IPS DF 6.9 (cell line): Measurements from ENCODE around the gene GRIK4.

ENCODE experiments used
- DNase-seq: peaks from one replicate; pipeline ENCODE4 v3.0.0-alpha.2; 2013; ENCODE audit warnings: low read depth, low spot score
- H3K27ac ChIP-seq: one replicate; pipeline ENCODE4 v1.5.1; 2013; ENCODE audit warnings: low read length, control low read depth
- H3K27me3 ChIP-seq: 2 replicates; pipeline ENCODE4 v1.6.1; 2013; ENCODE audit warnings: mild to moderate bottlenecking, low read length; ENCODE audit not compliant: control insufficient read depth, insufficient read depth
- H3K36me3 ChIP-seq: 2 replicates; pipeline ENCODE4 v1.6.1; 2013; ENCODE audit warnings: low read length; ENCODE audit not compliant: control insufficient read depth, insufficient read depth
- H3K4me1 ChIP-seq: 2 replicates; pipeline ENCODE4 v1.6.1; 2013; ENCODE audit warnings: low read length; ENCODE audit not compliant: control insufficient read depth, insufficient read depth
- H3K4me3 ChIP-seq: 2 replicates; pipeline ENCODE4 v1.5.1; 2013; ENCODE audit warnings: mild to moderate bottlenecking, low read length
- H3K9me3 ChIP-seq: 2 replicates; pipeline ENCODE4 v1.6.1; 2013; ENCODE audit warnings: low read length, inconsistent platforms; ENCODE audit not compliant: control insufficient read depth, insufficient read depth
- WGBS: extraction: QIAGEN DNeasy Blood & Tissue Kit; methylation state at CpG from one replicate; pipeline ENCODE4 v1.1.7; 2013; ENCODE audit warnings: mixed read lengths, missing lambda C conversion rate; ENCODE audit not compliant: insufficient read length, insufficient coverage; 5-methylcytosine and 5-hydroxymethylcytosine counted together

GRIK4 gene

GRCh38 chr11:120936356-120936755 is 424.8 kb downstream of the GRIK4 start:
- Histone ChIP-seq H3K27me3 (no peaks in the 10 kb centered on the region), H3K4me1 (no peaks in the 10 kb centered on the region), H3K36me3 (no peaks in the 10 kb centered on the region), H3K27ac (no peak overlapping the region), H3K9me3 (no peaks in the 10 kb centered on the region), H3K4me3 (no peak overlapping the region)
- WGBS = no CpG with 5 or more reads among the region's 3 CpGs
- DNase-seq = no peak

- DNase-seq = no peak
- no CpG with 5 or more reads among the region's 5 CpGs for WGBS
Observed at GRCh38 chr11:120937501-120937900, 426.0 kb downstream of the GRIK4 start.

GRCh38 chr11:120938260-120938659 is 426.7 kb downstream of the GRIK4 start:
- Histone ChIP-seq H3K4me3 (no peak overlapping the region), H3K4me1 (no peaks in the 10 kb centered on the region), H3K27me3 (no peaks in the 10 kb centered on the region)

More at GRCh38 chr11:120937501-120937900, 426.0 kb downstream of the GRIK4 start:
- Histone ChIP-seq H3K36me3 (no peaks in the 10 kb centered on the region), H3K4me3 (no peak overlapping the region), H3K4me1 (no peaks in the 10 kb centered on the region), H3K27me3 (no peaks in the 10 kb centered on the region), H3K9me3 (no peaks in the 10 kb centered on the region), H3K27ac (no peak overlapping the region)

GRCh38 chr11:120940160-120940848 is 428.8 kb downstream of the GRIK4 start:
- Histone ChIP-seq H3K4me1 (no peaks in the 10 kb centered on the region), H3K27me3 (no peaks in the 10 kb centered on the region), H3K36me3 (no peaks in the 10 kb centered on the region), H3K4me3 (no peak overlapping the region), H3K27ac (no peak overlapping the region), H3K9me3 (no peaks in the 10 kb centered on the region)
- WGBS = no CpG with 5 or more reads among the region's 10 CpGs
- DNase-seq = no peak

More at GRCh38 chr11:120938260-120938659, 426.7 kb downstream of the GRIK4 start:
- Histone ChIP-seq H3K36me3 (no peaks in the 10 kb centered on the region), H3K9me3 (no peaks in the 10 kb centered on the region), H3K27ac (no peak overlapping the region)
- WGBS = no CpG with 5 or more reads among the region's 4 CpGs
- no peak for DNase-seq

- no peak for DNase-seq
- Histone ChIP-seq H3K36me3 (no peaks in the 10 kb centered on the region), H3K4me1 (no peaks in the 10 kb centered on the region), H3K4me3 (no peak overlapping the region), H3K27ac (no peak overlapping the region), H3K27me3 (no peaks in the 10 kb centered on the region), H3K9me3 (no peaks in the 10 kb centered on the region)
- WGBS = no CpG with 5 or more reads among the region's 4 CpGs
Observed at GRCh38 chr11:120941000-120941399, 429.5 kb downstream of the GRIK4 start.

- Histone ChIP-seq H3K36me3 (no peaks in the 10 kb centered on the region), H3K27me3 (no peaks in the 10 kb centered on the region), H3K27ac (no peak overlapping the region), H3K4me1 (no peaks in the 10 kb centered on the region), H3K9me3 (no peaks in the 10 kb centered on the region), H3K4me3 (no peak overlapping the region)
- no peak for DNase-seq
- no CpG with 5 or more reads among the region's 2 CpGs for WGBS
Observed at GRCh38 chr11:120942701-120943100, 431.2 kb downstream of the GRIK4 start.

GRCh38 chr11:120945042-120945441 is 433.5 kb downstream of the GRIK4 start:
- H3K27ac ChIP-seq = no peak overlapping the region
- no peak overlapping the region for H3K4me3 ChIP-seq
- DNase-seq = no peak
- no peaks in the 10 kb centered on the region for H3K9me3 ChIP-seq
- H3K4me1 ChIP-seq = no peaks in the 10 kb centered on the region
- H3K27me3 ChIP-seq = no peaks in the 10 kb centered on the region
- WGBS = no CpG with 5 or more reads among the region's 5 CpGs
- no peaks in the 10 kb centered on the region for H3K36me3 ChIP-seq

GRCh38 chr11:120950880-120951279 is 439.3 kb downstream of the GRIK4 start:
- H3K27ac ChIP-seq = no peak overlapping the region
- no CpG with 5 or more reads among the region's 6 CpGs for WGBS
- no peak overlapping the region for H3K4me3 ChIP-seq
- no peak for DNase-seq
- H3K4me1 ChIP-seq = peaks cover 8% of the 10 kb centered on the region
- H3K36me3 ChIP-seq = no peaks in the 10 kb centered on the region
- H3K27me3 ChIP-seq = no peaks in the 10 kb centered on the region
- no peaks in the 10 kb centered on the region for H3K9me3 ChIP-seq

GRCh38 chr11:120952461-120953434 is 441.2 kb downstream of the GRIK4 start:
- Histone ChIP-seq H3K9me3 (no peaks in the 10 kb centered on the region), H3K36me3 (no peaks in the 10 kb centered on the region), H3K4me1 (peaks cover 13% of the 10 kb centered on the region), H3K4me3 (no peak overlapping the region), H3K27me3 (no peaks in the 10 kb centered on the region), H3K27ac (no peak overlapping the region)
- no CpG with 5 or more reads among the region's 20 CpGs for WGBS
- peak; percentile 78 for DNase-seq

- H3K4me1 ChIP-seq = peaks cover 13% of the 10 kb centered on the region
- no peaks in the 10 kb centered on the region for H3K27me3 ChIP-seq
- no peak for DNase-seq
- H3K4me3 ChIP-seq = no peak overlapping the region
- H3K27ac ChIP-seq = no peak overlapping the region
- H3K9me3 ChIP-seq = no peaks in the 10 kb centered on the region
- WGBS = no CpG with 5 or more reads among the region's 7 CpGs
- H3K36me3 ChIP-seq = no peaks in the 10 kb centered on the region
Observed at GRCh38 chr11:120954381-120954780, 442.8 kb downstream of the GRIK4 start.
